Mesothelial cell of epicardium (in vitro differentiated cells): ENCODE measurements around the gene ABCC8. TPM values are rescaled to one million over a fixed set of nuclear protein-coding genes. Genes with fewer than 3 reads are reported as not detected.

Experiments used
- DNase-seq, 2 experiments: peaks; one replicate each; pipeline ENCODE4 v3.0.0; 2021; ENCODE audit warnings: low spot score in 2 of 2; ENCODE audit not compliant: unreplicated experiment in 2 of 2
- H3K27ac Mint-ChIP-seq: 2 replicates; pipeline ENCODE4 v1.8.0; 2021; ENCODE audit warnings: mixed read lengths
- H3K27me3 Mint-ChIP-seq: 2 replicates; pipeline ENCODE4 v1.8.0; 2021; ENCODE audit warnings: low read depth, mixed read lengths
- H3K36me3 Mint-ChIP-seq: 2 replicates; pipeline ENCODE4 v1.8.0; 2021; ENCODE audit warnings: mixed read lengths
- H3K4me1 Mint-ChIP-seq: 2 replicates; pipeline ENCODE4 v1.8.0; 2021; ENCODE audit warnings: mixed read lengths
- H3K4me3 Mint-ChIP-seq: 2 replicates; pipeline ENCODE4 v1.8.0; 2021; ENCODE audit warnings: mild to moderate bottlenecking, moderate library complexity, mixed read lengths
- H3K9me3 Mint-ChIP-seq: 2 replicates; pipeline ENCODE4 v1.8.0; 2021; ENCODE audit warnings: mixed read lengths
- CTCF ChIP-seq: fragments of 200-600 bp; sonication (generic); IDR thresholded peaks from one replicate; pipeline ENCODE4 v1.5.0; 2021; ENCODE audit warnings: antibody characterized with exemption; ENCODE audit not compliant: unreplicated experiment
- total RNA-seq: library from RNA; stranded (reverse); gene quantifications from 3 replicates; pipeline ENCODE4 v1.2.1, GENCODE V29; 2021

Gene ABCC8
- total RNA-seq, 1 donor from 2014 or later: not detected

GRCh38 chr11:17452668-17453067 lies 24.0 kb downstream of the ABCC8 start:
- DNase-seq: no peak
- no peaks in the 10 kb centered on the region for H3K9me3 Mint-ChIP-seq
- TF ChIP-seq CTCF: no peak
- no peaks in the 10 kb centered on the region for H3K4me1 Mint-ChIP-seq
- no peaks in the 10 kb centered on the region for H3K36me3 Mint-ChIP-seq
- no peak overlapping the region for H3K4me3 Mint-ChIP-seq
- peaks cover 66% of the 10 kb centered on the region for H3K27me3 Mint-ChIP-seq
- no peak overlapping the region for H3K27ac Mint-ChIP-seq

- no peaks in the 10 kb centered on the region for H3K4me1 Mint-ChIP-seq
- H3K36me3 Mint-ChIP-seq: no peaks in the 10 kb centered on the region
- TF ChIP-seq CTCF: no peak
- H3K4me3 Mint-ChIP-seq: no peak overlapping the region
- H3K27me3 Mint-ChIP-seq: peaks cover 74% of the 10 kb centered on the region
- no peak for DNase-seq
- no peak overlapping the region for H3K27ac Mint-ChIP-seq
- no peaks in the 10 kb centered on the region for H3K9me3 Mint-ChIP-seq
Measured at GRCh38 chr11:17449158-17449557, 27.5 kb downstream of the ABCC8 start.

GRCh38 chr11:17446482-17446881 lies 30.2 kb downstream of the ABCC8 start:
- TF ChIP-seq CTCF: no peak
- no peak overlapping the region for H3K4me3 Mint-ChIP-seq
- H3K9me3 Mint-ChIP-seq: peaks cover under 1% of the 10 kb centered on the region
- H3K27me3 Mint-ChIP-seq: peaks cover 75% of the 10 kb centered on the region
- no peak overlapping the region for H3K27ac Mint-ChIP-seq
- no peaks in the 10 kb centered on the region for H3K36me3 Mint-ChIP-seq
- H3K4me1 Mint-ChIP-seq: no peaks in the 10 kb centered on the region
- no peak for DNase-seq

GRCh38 chr11:17445240-17445795 lies 31.3 kb downstream of the ABCC8 start:
- Mint-ChIP-seq H3K27ac (no peak overlapping the region), H3K4me1 (no peaks in the 10 kb centered on the region), H3K9me3 (peaks cover 4% of the 10 kb centered on the region), H3K36me3 (no peaks in the 10 kb centered on the region), H3K27me3 (peaks cover 79% of the 10 kb centered on the region), H3K4me3 (no peak overlapping the region)
- TF ChIP-seq CTCF: no peak
- DNase-seq: no peak

- Mint-ChIP-seq H3K36me3 (no peaks in the 10 kb centered on the region), H3K9me3 (peaks cover 4% of the 10 kb centered on the region), H3K4me3 (no peak overlapping the region), H3K27ac (no peak overlapping the region), H3K4me1 (no peaks in the 10 kb centered on the region), H3K27me3 (peaks cover 83% of the 10 kb centered on the region)
- TF ChIP-seq CTCF: no peak
- no peak for DNase-seq
Measured at GRCh38 chr11:17443926-17444690, 32.5 kb downstream of the ABCC8 start.
